H1 (cell line): ENCODE data around the gene MBD3L3. TPM values are rescaled to one million over a fixed set of nuclear protein-coding genes. Genes with fewer than 3 reads are reported as not detected.

Source experiments
- JUN ChIP-seq: IDR thresholded peaks from 2 replicates; pipeline ENCODE4 v1.6.1; 2011; ENCODE audit warnings: low read depth, mild to moderate bottlenecking, improper control_type of control experiment, low read length
- PHF8 ChIP-seq: fragments of 200-600 bp; sonication (generic); conservative IDR thresholded peaks from 2 replicates; pipeline ENCODE4 v1.7.1; 2012; ENCODE audit warnings: low read depth, mild to moderate bottlenecking, inconsistent platforms, low read length, moderate library complexity
- POU5F1 ChIP-seq: IDR thresholded peaks from 2 replicates; pipeline ENCODE4 v1.6.1; 2011; ENCODE audit warnings: low read depth, mild to moderate bottlenecking, low read length, moderate library complexity
- TAF7 ChIP-seq: optimal IDR thresholded peaks from 2 replicates; pipeline ENCODE3; 2011; ENCODE audit warnings: low read depth, mild to moderate bottlenecking, inconsistent platforms, low read length, moderate library complexity, borderline replicate concordance
- YY1 ChIP-seq: IDR thresholded peaks from 2 replicates; pipeline ENCODE4 v1.6.1; 2011; ENCODE audit warnings: low read depth, mild to moderate bottlenecking, low read length
- ZNF274 ChIP-seq: IDR thresholded peaks from 2 replicates; pipeline ENCODE4 v1.7.0; 2012; ENCODE audit warnings: low read length, borderline replicate concordance; ENCODE audit errors: extremely low read depth
- polyA plus RNA-seq, 7 experiments: library from polyadenylated mRNA; depleted of rRNA in 3 of 7; stranded (reverse) in 5 of 7; unstranded in 2 of 7; fragments of >200 nt in 5 of 7; fragments of 200-250 nt in 2 of 7; gene quantifications; 1 replicate in 5 of 7; 2 replicates in 1 of 7; 4 replicates in 1 of 7; pipeline versions ENCODE4 v1.2.1 to v1.2.3, GENCODE V29; 2011 to 2013; ENCODE audit warnings: missing spikeins in 2 of 7, mixed read lengths in 2 of 7
- total RNA-seq: library from RNA; stranded (reverse); fragmentation: NEBNext Ultra II Directional; extraction: Animal tissue kit (Norgen Biotek cat#: 25700); gene quantifications from 2 replicates; pipeline ENCODE4 v1.2.1, GENCODE V29; 2021

Gene MBD3L3
- total and polyA plus RNA-seq, 2 of the 8 experiments (the other 6 are each of a cell fraction or from before 2014, with no cell fraction given): not detected

DNA sequence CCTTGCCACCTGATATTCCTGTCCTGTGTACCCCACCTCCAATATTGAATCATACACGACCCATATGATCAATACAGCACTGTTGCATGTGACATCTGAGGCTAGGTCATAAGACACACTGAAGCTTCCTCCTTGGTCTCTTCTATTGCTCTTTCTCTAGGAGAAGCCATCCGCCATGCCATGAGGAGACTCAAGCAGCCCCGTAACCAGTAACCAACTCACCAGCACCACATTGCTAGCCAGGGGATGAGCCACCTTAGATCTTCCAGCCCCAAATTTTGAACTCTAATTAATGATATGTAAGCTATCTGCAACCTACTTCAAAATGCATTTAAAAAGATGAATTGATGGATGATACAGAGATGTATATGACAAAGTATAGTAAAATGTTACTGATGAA lies 39.6 kb upstream of the MBD3L3 start (continued):
- TF ChIP-seq TAF7: no peak
- TF ChIP-seq POU5F1: no peak
- no peak for TF ChIP-seq PHF8
- TF ChIP-seq YY1: no peak
- TF ChIP-seq JUN: no peak
- no peak for TF ChIP-seq ZNF274
